Naive B cell (primary cell): Measurements from ENCODE around the gene RAPGEF4. TPM values are rescaled to one million over a fixed set of nuclear protein-coding genes. Genes with fewer than 3 reads are reported as not detected.

ENCODE experiments used
- ATAC-seq, 2 donors: fragments of 150-1000 bp; cut with Tn5 transposase; 2 replicates each; pipeline ENCODE4 v1.10.0; 2021; ENCODE audit warnings: low read depth in 2 of 2, mild to moderate bottlenecking in 2 of 2, moderate library complexity in 2 of 2
- DNase-seq: peaks from one replicate; pipeline ENCODE4 v3.0.0; 2022
- H3K27ac Mint-ChIP-seq, 6 donors: one replicate each; pipeline ENCODE4 v1.8.0; 2020 to 2022; ENCODE audit warnings: mild to moderate bottlenecking in 6 of 6, mixed read lengths in 6 of 6, moderate library complexity in 5 of 6, inconsistent platforms in 2 of 6
- H3K27me3 Mint-ChIP-seq, 3 donors: one replicate each; pipeline ENCODE4 v1.8.0; 2021 to 2022; ENCODE audit warnings: mixed read lengths in 3 of 3, mild to moderate bottlenecking in 1 of 3
- H3K36me3 Mint-ChIP-seq, 2 donors: one replicate each; pipeline ENCODE4 v1.8.0; 2020 to 2022; ENCODE audit warnings: mixed read lengths in 2 of 2, inconsistent platforms in 1 of 2, mild to moderate bottlenecking in 1 of 2
- H3K4me1 Mint-ChIP-seq, 3 donors: one replicate each; pipeline ENCODE4 v1.8.0; 2020 to 2022; ENCODE audit warnings: mixed read lengths in 3 of 3, inconsistent platforms in 1 of 3, mild to moderate bottlenecking in 1 of 3, moderate library complexity in 1 of 3
- H3K4me3 Mint-ChIP-seq, 8 donors: one replicate each; pipeline ENCODE4 v1.8.0; 2020 to 2022; ENCODE audit warnings: mild to moderate bottlenecking in 8 of 8, mixed read lengths in 8 of 8, moderate library complexity in 8 of 8, inconsistent platforms in 2 of 8
- H3K9me3 Mint-ChIP-seq, 7 donors: one replicate each; pipeline ENCODE4 v1.8.0; 2020 to 2022; ENCODE audit warnings: mixed read lengths in 7 of 7, mild to moderate bottlenecking in 5 of 7, inconsistent platforms in 2 of 7, moderate library complexity in 1 of 7
- polyA plus RNA-seq, 6 donors: library from polyadenylated mRNA; unstranded; fragments of 300-500 nt; fragmentation: Illumina TruSeq; gene quantifications; one replicate each; pipeline ENCODE4 v1.2.3, GENCODE V29; 2021; ENCODE audit warnings: low read depth in 6 of 6

RAPGEF4 gene
- polyA plus RNA-seq, 6 donors from 2014 or later = 0.07 TPM; not detected in 5

- H3K4me1 Mint-ChIP-seq = no peaks in the 10 kb centered on the region
- no peak for DNase-seq
- H3K27ac Mint-ChIP-seq = no peak overlapping the region
- H3K36me3 Mint-ChIP-seq = no peaks in the 10 kb centered on the region
- H3K9me3 Mint-ChIP-seq = peaks cover 0 to 8% (median 3%) of the 10 kb centered on the region in 7 donors
- ATAC-seq = no peak
- H3K4me3 Mint-ChIP-seq = no peak overlapping the region
- peaks cover 4 to 9% (median 8%) of the 10 kb centered on the region in 3 donors for H3K27me3 Mint-ChIP-seq
Observed at GRCh38 chr2:172870396-172870795, 134.8 kb downstream of the RAPGEF4 start.

DNA sequence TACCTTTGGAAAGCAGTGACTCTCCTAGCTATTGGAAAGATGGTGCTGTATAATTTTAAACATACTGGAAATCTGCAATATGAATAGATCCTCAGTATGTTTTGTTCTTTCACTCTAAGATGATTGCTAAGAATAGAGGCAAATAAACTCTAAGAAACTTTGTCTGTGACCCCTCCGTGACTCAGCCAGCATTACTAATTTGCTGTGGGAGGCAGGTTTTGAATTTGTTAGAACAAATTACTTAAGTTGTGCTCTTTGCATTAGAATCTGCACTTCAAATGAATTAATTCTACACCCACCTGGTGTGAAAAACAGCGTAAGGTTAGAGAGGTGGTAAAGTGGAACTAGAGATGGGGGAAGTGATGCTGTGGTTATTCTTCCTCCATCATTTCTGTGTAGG is 142.2 kb downstream of the RAPGEF4 start:
- Mint-ChIP-seq H3K9me3 (peaks cover 4 to 20% (median 12%) of the 10 kb centered on the region in 7 donors), H3K36me3 (peaks cover 0 to 7% of the 10 kb centered on the region in 2 donors), H3K27ac (no peak overlapping the region), H3K27me3 (peaks cover 11 to 31% (median 20%) of the 10 kb centered on the region in 3 donors), H3K4me1 (no peaks in the 10 kb centered on the region), H3K4me3 (no peak overlapping the region)
- DNase-seq = no peak
- no peak for ATAC-seq

- H3K4me1 Mint-ChIP-seq = no peaks in the 10 kb centered on the region
- H3K4me3 Mint-ChIP-seq = no peak overlapping the region
- peaks cover 11 to 31% (median 20%) of the 10 kb centered on the region in 3 donors for H3K27me3 Mint-ChIP-seq
- DNase-seq (no peak), ATAC-seq (no peak)
- H3K27ac Mint-ChIP-seq = no peak overlapping the region
- H3K36me3 Mint-ChIP-seq = peaks cover 0 to 7% of the 10 kb centered on the region in 2 donors
- peaks cover 4 to 20% (median 12%) of the 10 kb centered on the region in 7 donors for H3K9me3 Mint-ChIP-seq
Observed at GRCh38 chr2:172878260-172878659, 142.6 kb downstream of the RAPGEF4 start.

GRCh38 chr2:172884336-172884735 is 148.7 kb downstream of the RAPGEF4 start:
- ATAC-seq = no peak
- DNase-seq = no peak
- Mint-ChIP-seq H3K27ac (no peak overlapping the region), H3K9me3 (no peaks in the 10 kb centered on the region), H3K36me3 (no peaks in the 10 kb centered on the region), H3K4me1 (no peaks in the 10 kb centered on the region), H3K27me3 (peaks cover 10 to 16% (median 12%) of the 10 kb centered on the region in 3 donors), H3K4me3 (no peak overlapping the region)

DNA sequence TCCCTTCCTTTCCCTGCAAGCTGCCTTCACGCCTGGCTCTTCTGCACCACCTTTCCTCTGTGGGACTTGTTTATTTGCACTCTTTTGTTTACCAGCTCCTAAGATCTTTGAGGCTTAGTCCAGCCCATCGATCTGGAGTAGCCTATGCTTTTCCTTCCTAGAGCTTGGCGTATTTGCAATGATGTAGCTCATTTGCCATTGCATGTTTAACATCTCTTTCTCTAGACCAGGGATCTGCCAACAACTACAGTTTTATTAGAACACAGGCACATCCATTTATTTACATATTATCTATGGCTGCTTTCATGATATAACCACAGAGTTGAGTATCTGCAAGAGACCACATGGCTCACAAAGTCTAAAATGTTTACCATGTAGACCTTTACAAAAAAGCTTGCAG is 150.4 kb downstream of the RAPGEF4 start:
- Mint-ChIP-seq H3K36me3 (no peaks in the 10 kb centered on the region), H3K27me3 (peaks cover 18 to 27% (median 18%) of the 10 kb centered on the region in 3 donors), H3K4me1 (no peaks in the 10 kb centered on the region), H3K9me3 (no peaks in the 10 kb centered on the region), H3K27ac (no peak overlapping the region), H3K4me3 (no peak overlapping the region)
- ATAC-seq (no peak), DNase-seq (no peak)

DNA sequence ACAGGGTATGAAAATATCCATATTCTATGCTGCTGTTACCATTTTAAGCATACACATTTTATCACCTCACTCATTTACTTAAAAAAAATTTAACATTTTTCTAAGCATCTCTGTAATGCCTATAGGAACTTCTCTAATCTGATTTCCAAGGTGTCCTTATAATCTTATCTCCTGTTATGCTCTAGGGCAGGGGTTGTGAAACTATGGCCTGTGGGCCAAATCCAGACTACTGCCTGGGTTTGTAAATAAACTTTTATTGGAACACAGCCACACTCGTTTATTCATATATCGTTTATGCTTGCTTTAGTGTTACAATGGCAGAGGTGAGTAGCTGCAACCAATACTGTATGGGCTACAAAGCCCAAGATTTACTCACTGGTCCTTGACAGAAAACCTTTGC is 151.6 kb downstream of the RAPGEF4 start:
- no peaks in the 10 kb centered on the region for H3K4me1 Mint-ChIP-seq
- no peak overlapping the region for H3K27ac Mint-ChIP-seq
- ATAC-seq (no peak), DNase-seq (no peak)
- no peak overlapping the region for H3K4me3 Mint-ChIP-seq
- H3K27me3 Mint-ChIP-seq = peaks cover 23 to 36% (median 25%) of the 10 kb centered on the region in 3 donors
- no peaks in the 10 kb centered on the region for H3K36me3 Mint-ChIP-seq
- no peaks in the 10 kb centered on the region for H3K9me3 Mint-ChIP-seq

GRCh38 chr2:172888714-172889669 is 153.3 kb downstream of the RAPGEF4 start:
- Mint-ChIP-seq H3K27ac (no peak overlapping the region), H3K9me3 (no peaks in the 10 kb centered on the region), H3K4me1 (no peaks in the 10 kb centered on the region), H3K27me3 (peaks cover 27 to 47% (median 36%) of the 10 kb centered on the region in 3 donors), H3K36me3 (no peaks in the 10 kb centered on the region), H3K4me3 (no peak overlapping the region)
- DNase-seq = no peak
- no peak for ATAC-seq

GRCh38 chr2:172889768-172890430 is 154.3 kb downstream of the RAPGEF4 start:
- no peak for ATAC-seq
- Mint-ChIP-seq H3K4me1 (no peaks in the 10 kb centered on the region), H3K4me3 (no peak overlapping the region), H3K36me3 (no peaks in the 10 kb centered on the region), H3K9me3 (no peaks in the 10 kb centered on the region), H3K27me3 (peaks cover 27 to 46% (median 33%) of the 10 kb centered on the region in 3 donors), H3K27ac (no peak overlapping the region)
- DNase-seq = no peak

DNA sequence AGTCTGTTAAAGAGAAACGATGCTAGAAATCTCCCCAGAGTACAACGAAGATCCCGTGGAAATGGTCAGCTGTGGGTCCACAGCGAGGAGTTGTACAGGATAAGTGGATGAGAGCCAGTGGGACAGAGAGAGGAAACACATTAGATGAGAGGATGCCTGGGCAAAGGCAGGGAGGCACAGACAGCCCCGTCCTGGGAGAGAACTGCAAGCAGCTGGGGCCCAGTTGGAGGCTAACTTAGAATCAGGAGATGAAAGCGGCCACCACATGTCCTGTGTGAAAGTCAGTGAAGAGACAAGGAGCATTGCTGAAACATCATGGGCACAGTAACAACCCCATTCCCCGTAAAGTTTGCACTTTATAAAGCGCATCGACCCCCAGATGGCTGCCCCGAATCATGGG is 157.5 kb downstream of the RAPGEF4 start:
- Mint-ChIP-seq H3K4me3 (peak overlapping the region in 1 of 8 donors; percentile 2), H3K36me3 (no peaks in the 10 kb centered on the region), H3K27me3 (peaks cover 16 to 50% (median 35%) of the 10 kb centered on the region in 3 donors), H3K4me1 (no peaks in the 10 kb centered on the region), H3K27ac (no peak overlapping the region), H3K9me3 (no peaks in the 10 kb centered on the region)
- DNase-seq = no peak
- ATAC-seq = no peak

DNA sequence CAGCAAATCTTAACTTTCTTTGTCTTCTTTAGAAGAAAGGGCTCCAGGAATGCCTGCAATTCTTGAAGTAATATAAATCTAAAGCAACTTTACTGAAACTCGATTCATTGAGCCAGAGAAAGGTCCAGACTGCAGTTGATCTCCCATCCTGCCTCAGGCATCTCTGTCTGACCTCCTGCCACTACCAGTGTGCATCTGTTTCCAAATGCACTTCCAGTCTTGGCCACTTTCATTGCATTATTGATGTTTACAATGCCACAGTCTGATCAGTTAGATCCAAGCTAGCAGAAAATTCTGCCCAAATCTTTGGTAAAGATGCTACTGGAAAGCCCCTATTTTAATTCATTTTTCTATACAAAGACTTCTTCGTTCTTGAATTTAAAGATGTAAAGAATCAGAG is 158.0 kb downstream of the RAPGEF4 start:
- H3K27me3 Mint-ChIP-seq = peaks cover 16 to 55% (median 38%) of the 10 kb centered on the region in 3 donors
- H3K4me1 Mint-ChIP-seq = no peaks in the 10 kb centered on the region
- H3K4me3 Mint-ChIP-seq = no peak overlapping the region
- H3K27ac Mint-ChIP-seq = no peak overlapping the region
- no peaks in the 10 kb centered on the region for H3K36me3 Mint-ChIP-seq
- no peak for DNase-seq
- H3K9me3 Mint-ChIP-seq = no peaks in the 10 kb centered on the region
- ATAC-seq = no peak

GRCh38 chr2:172894689-172895387 is 159.2 kb downstream of the RAPGEF4 start:
- no peaks in the 10 kb centered on the region for H3K4me1 Mint-ChIP-seq

DNA sequence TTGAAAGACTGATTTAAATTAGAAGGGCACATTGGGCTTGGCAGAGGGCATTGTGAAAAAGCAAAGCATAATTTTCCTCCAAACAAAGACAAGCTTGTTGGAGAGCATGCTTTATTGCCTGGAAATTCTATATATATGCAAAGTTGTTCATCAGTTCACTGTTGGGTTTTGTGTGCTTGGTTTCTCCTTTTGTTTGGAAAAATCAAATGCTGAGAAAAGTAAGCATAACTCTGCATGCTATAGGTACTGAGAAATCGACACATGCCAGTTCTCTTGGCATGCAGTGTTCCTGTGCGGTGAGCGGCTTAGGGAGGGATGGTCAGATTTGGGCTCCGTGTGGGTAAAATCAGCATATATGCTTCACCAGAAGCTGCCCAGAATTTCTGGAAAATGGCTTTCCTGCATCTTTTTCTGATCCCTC is 161.0 kb downstream of the RAPGEF4 start:
- Mint-ChIP-seq H3K27ac (no peak overlapping the region), H3K4me1 (no peaks in the 10 kb centered on the region), H3K4me3 (no peak overlapping the region), H3K9me3 (no peaks in the 10 kb centered on the region), H3K27me3 (peaks cover 4 to 55% (median 41%) of the 10 kb centered on the region in 3 donors), H3K36me3 (no peaks in the 10 kb centered on the region)
- DNase-seq = no peak
- no peak for ATAC-seq

More at GRCh38 chr2:172894689-172895387, 159.2 kb downstream of the RAPGEF4 start:
- DNase-seq (no peak), ATAC-seq (no peak)
- H3K9me3 Mint-ChIP-seq = no peaks in the 10 kb centered on the region
- H3K27ac Mint-ChIP-seq = no peak overlapping the region
- H3K27me3 Mint-ChIP-seq = peaks cover 14 to 61% (median 46%) of the 10 kb centered on the region in 3 donors
- H3K36me3 Mint-ChIP-seq = no peaks in the 10 kb centered on the region
- no peak overlapping the region for H3K4me3 Mint-ChIP-seq

GRCh38 chr2:172900871-172901270 is 165.2 kb downstream of the RAPGEF4 start:
- Mint-ChIP-seq H3K27me3 (peaks cover 0 to 37% (median 31%) of the 10 kb centered on the region in 3 donors), H3K9me3 (no peaks in the 10 kb centered on the region), H3K27ac (no peak overlapping the region), H3K4me1 (no peaks in the 10 kb centered on the region), H3K36me3 (no peaks in the 10 kb centered on the region), H3K4me3 (no peak overlapping the region)
- no peak for DNase-seq
- no peak for ATAC-seq
